Aorta (tissue), 5 donors: ENCODE data around the gene TRIM41. TPM values are rescaled to one million over a fixed set of nuclear protein-coding genes. Genes with fewer than 3 reads are reported as not detected.

Experiments
- ATAC-seq: fragments of 200-7000 bp; cut with Tn5 transposase; one replicate; pipeline ENCODE4 v1.9.1; 2022; ENCODE audit warnings: moderate library complexity; ENCODE audit not compliant: low FRiP score
- DNase-seq, 2 donors: peaks; one replicate each; pipeline ENCODE4 v3.0.0-alpha.2; 2020
- H3K27ac ChIP-seq, 2 donors: one replicate each; pipeline ENCODE4 v1.5.1; 2013; ENCODE audit warnings: low read length in 2 of 2, mild to moderate bottlenecking in 2 of 2, moderate library complexity in 2 of 2, control low read depth in 1 of 2, inconsistent platforms in 1 of 2, low read depth in 1 of 2
- H3K27me3 ChIP-seq, 2 donors: one replicate each; pipeline ENCODE4 v1.6.1; 2013; ENCODE audit warnings: control low read depth in 1 of 2, low read length in 1 of 2, mild to moderate bottlenecking in 1 of 2, moderate library complexity in 1 of 2; ENCODE audit not compliant: insufficient read depth in 2 of 2, control insufficient read depth in 1 of 2
- H3K36me3 ChIP-seq, 2 donors: one replicate each; pipeline ENCODE4 v1.6.1; 2013; ENCODE audit warnings: control low read depth in 1 of 2, low read length in 1 of 2, mild to moderate bottlenecking in 1 of 2; ENCODE audit not compliant: insufficient read depth in 2 of 2, control insufficient read depth in 1 of 2
- H3K4me1 ChIP-seq, 2 donors: one replicate each; pipeline ENCODE4 v1.6.1; 2013; ENCODE audit warnings: low read length in 2 of 2, control low read depth in 1 of 2, mild to moderate bottlenecking in 1 of 2, moderate library complexity in 1 of 2; ENCODE audit not compliant: insufficient read depth in 2 of 2, control insufficient read depth in 1 of 2
- H3K4me3 ChIP-seq, 2 donors: one replicate each; pipeline ENCODE4 v1.5.1; 2013; ENCODE audit warnings: low read length in 2 of 2, control low read depth in 1 of 2, mild to moderate bottlenecking in 1 of 2
- H3K9me3 ChIP-seq: one replicate; pipeline ENCODE4 v1.6.1; 2013; ENCODE audit warnings: mild to moderate bottlenecking, low read length; ENCODE audit not compliant: control insufficient read depth
- WGBS, 2 donors: extraction: QIAGEN DNeasy Blood & Tissue Kit; methylation state at CpG; one replicate each; pipeline ENCODE4 v1.1.7; 2013; 5-methylcytosine and 5-hydroxymethylcytosine counted together
- intact Hi-C, 2 donors: fragments of 100-400 bp; cut with DNase I; formaldehyde crosslinking; loops; one replicate each; pipeline versions ENCODE4 v1.14.2 to v1.15.0; 2022
- polyA plus RNA-seq, 2 donors: library from polyadenylated mRNA; stranded (reverse); fragments of 200-250 nt; gene quantifications; one replicate each; pipeline ENCODE4 v1.2.3, GENCODE V29; 2013
- total RNA-seq, 2 donors: library from RNA; stranded (reverse); fragmentation: NEBNext Ultra II Directional; extraction: Animal tissue kit (Norgen Biotek cat#: 25700); gene quantifications; one replicate each; pipeline ENCODE4 v1.2.1, GENCODE V29; 2021
- donor health status: healthy with polysubstance abuse.
- donor health status: Bipolar disorder and iron deficiency.
- donor health status: DM: no; HTN: no; CAD: no.
- donor health status: DM: no; HTN: no; CAD: no.
- donor health status: DM: yes; HTN: yes; CAD: no.

Gene TRIM41
- total and polyA plus RNA-seq, 4 donors: 15.2 to 22.2 (median 18.5) TPM

GRCh38 chr5:181236954-181237641 is 14.0 kb downstream of the TRIM41 start:
- intact Hi-C loops: no loop called here
- no peaks in the 10 kb centered on the region for H3K9me3 ChIP-seq
- no peak for ATAC-seq
- no peaks in the 10 kb centered on the region for H3K4me1 ChIP-seq
- no peak for DNase-seq
- 75 to 78% methylated on average over 10 of the region's 10 CpGs for WGBS, 2 donors
- H3K27ac ChIP-seq: no peak overlapping the region
- H3K27me3 ChIP-seq: no peaks in the 10 kb centered on the region
- peaks cover 6 to 27% of the 10 kb centered on the region in 2 donors for H3K36me3 ChIP-seq
- H3K4me3 ChIP-seq: no peak overlapping the region

- no peak overlapping the region for H3K4me3 ChIP-seq
- no peaks in the 10 kb centered on the region for H3K27me3 ChIP-seq
- intact Hi-C loops: no loop called here
- no peaks in the 10 kb centered on the region for H3K4me1 ChIP-seq
- H3K9me3 ChIP-seq: no peaks in the 10 kb centered on the region
- DNase-seq: no peak
- ATAC-seq: no peak
- no peak overlapping the region for H3K27ac ChIP-seq
- peaks cover 6 to 26% of the 10 kb centered on the region in 2 donors for H3K36me3 ChIP-seq
- WGBS, 2 donors: 85 to 88% methylated on average over 5 of the region's 5 CpGs
These were observed 14.8 kb downstream of the TRIM41 start for GRCh38 chr5:181237729-181238385.

- Histone ChIP-seq H3K36me3 (peaks cover 6 to 26% of the 10 kb centered on the region in 2 donors), H3K27ac (no peak overlapping the region), H3K4me3 (no peak overlapping the region), H3K9me3 (no peaks in the 10 kb centered on the region), H3K27me3 (no peaks in the 10 kb centered on the region), H3K4me1 (no peaks in the 10 kb centered on the region)
- DNase-seq: peak in 1 of 2 donors; percentile 39
- 89 to 90% methylated on average over 9 of the region's 9 CpGs for WGBS, 2 donors
- ATAC-seq: no peak
- intact Hi-C loops: no loop called here
These were observed 16.1 kb downstream of the TRIM41 start for GRCh38 chr5:181239062-181239663.

- WGBS, 2 donors: 43 to 51% methylated on average over 5 to 6 of the region's 6 CpGs
- Histone ChIP-seq H3K27ac (no peak overlapping the region), H3K4me1 (no peaks in the 10 kb centered on the region), H3K9me3 (no peaks in the 10 kb centered on the region), H3K4me3 (no peak overlapping the region), H3K36me3 (peaks cover 6 to 25% of the 10 kb centered on the region in 2 donors), H3K27me3 (no peaks in the 10 kb centered on the region)
- ATAC-seq: no peak
- DNase-seq: peak in 1 of 2 donors; percentile 57
- intact Hi-C loops: loop anchor here in 1 of 2 donors (10.0 kb wide), 1 partner anchor 437 kb away; the partner anchor contains the start of gene MGAT1
These were observed 18.4 kb downstream of the TRIM41 start for GRCh38 chr5:181241393-181241975.

- peak in 1 of 2 donors; percentile 40 for DNase-seq
- Histone ChIP-seq H3K36me3 (peaks cover 5 to 21% of the 10 kb centered on the region in 2 donors), H3K9me3 (no peaks in the 10 kb centered on the region), H3K27me3 (no peaks in the 10 kb centered on the region), H3K27ac (no peak overlapping the region), H3K4me3 (no peak overlapping the region), H3K4me1 (no peaks in the 10 kb centered on the region)
- 43 to 48% methylated on average over 6 of the region's 6 CpGs for WGBS, 2 donors
- intact Hi-C loops: loop anchor here in 1 of 2 donors (10.0 kb wide), 1 partner anchor 437 kb away; the partner anchor contains the start of gene MGAT1
- ATAC-seq: no peak
These were observed 19.0 kb downstream of the TRIM41 start for GRCh38 chr5:181242031-181242451.

GRCh38 chr5:181243018-181243563 is 20.0 kb downstream of the TRIM41 start:
- H3K27me3 ChIP-seq: no peaks in the 10 kb centered on the region
- peak; percentile 42 for ATAC-seq
- 1% methylated on average over 20 to 25 of the region's 25 CpGs for WGBS, 2 donors
- H3K9me3 ChIP-seq: no peaks in the 10 kb centered on the region
- intact Hi-C loops: loop anchor here in 1 of 2 donors (10.0 kb wide), 1 partner anchor 438 kb away; the partner anchor contains the start of gene MGAT1
- H3K4me1 ChIP-seq: no peaks in the 10 kb centered on the region
- peak in 1 of 2 donors; percentile 81 for DNase-seq
- peak overlapping the region; percentile 57 to 76 for H3K4me3 ChIP-seq
- peak overlapping the region; percentile 7 to 44 for H3K27ac ChIP-seq
- H3K36me3 ChIP-seq: peaks cover 0 to 11% of the 10 kb centered on the region in 2 donors

- Histone ChIP-seq H3K4me3 (peak within 1 kb of the TSS; percentile 57 to 76), H3K4me1 (no peaks in the 10 kb centered on the region), H3K27me3 (no peaks in the 10 kb centered on the region), H3K27ac (peak within 1 kb of the TSS; percentile 7 to 78), H3K9me3 (no peaks in the 10 kb centered on the region), H3K36me3 (peaks cover 0 to 11% of the 10 kb centered on the region in 2 donors)
- ATAC-seq (peak; percentile 86), DNase-seq (peak; percentile 92 to 96)
- WGBS, 2 donors: 1% methylated on average over 50 of the region's 50 CpGs
- intact Hi-C loops: loop anchor here (1.0 to 10.0 kb wide), 2 partner anchors 20 to 439 kb away; partner anchors contain the start of genes MGAT1 (in 1 of the 2) and TRIM41 (in 1 of the 2)
These were observed 20.7 kb downstream of the TRIM41 start, which contains the start of gene RACK1 for GRCh38 chr5:181243564-181244343. RACK1 (minus strand) TSS chr5:181243906; CDS start chr5:181243800, 106 bp downstream.
